Fibroblast of lung (primary cell): Measurements from ENCODE around the gene VGLL4. TPM values are rescaled to one million over a fixed set of nuclear protein-coding genes. Genes with fewer than 3 reads are reported as not detected.

Experiments used
- DNase-seq, 2 donors: peaks; one replicate each; pipeline versions ENCODE4 v3.0.0 to v3.0.0-alpha.2; 2010; ENCODE audit warnings: low read depth in 2 of 2
- H2AFZ ChIP-seq: 2 replicates; pipeline ENCODE4 v1.5.1; 2012; ENCODE audit warnings: low read length, control low read depth, inconsistent platforms
- H3K27ac ChIP-seq: 2 replicates; pipeline ENCODE4 v1.5.1; 2011; ENCODE audit warnings: low read length, control low read depth; ENCODE audit not compliant: insufficient read depth
- H3K27me3 ChIP-seq: 2 replicates; pipeline ENCODE4 v1.5.1; 2011; ENCODE audit warnings: mild to moderate bottlenecking, low read length; ENCODE audit not compliant: control insufficient read depth, insufficient read depth
- H3K36me3 ChIP-seq: 2 replicates; pipeline ENCODE4 v1.5.1; 2011; ENCODE audit warnings: low read length; ENCODE audit not compliant: control insufficient read depth, insufficient read depth
- H3K4me1 ChIP-seq: 2 replicates; pipeline ENCODE4 v1.5.1; 2011; ENCODE audit warnings: low read length; ENCODE audit not compliant: control insufficient read depth, insufficient read depth; ENCODE audit errors: extremely low read depth
- H3K4me2 ChIP-seq: 2 replicates; pipeline ENCODE4 v1.5.1; 2011; ENCODE audit warnings: low read length, control low read depth; ENCODE audit not compliant: insufficient read depth; ENCODE audit errors: extremely low read depth
- H3K4me3 ChIP-seq, 4 experiments: fragments of 200-600 bp in 1 of 4; sonication (generic) in 1 of 4; replicated peaks in 1 of 4; 2 replicates each; pipeline ENCODE4 v1.5.1; 2011 to 2016; ENCODE audit warnings: low read length in 4 of 4, low read depth in 3 of 4, mild to moderate bottlenecking in 3 of 4, control low read depth in 2 of 4, inconsistent platforms in 1 of 4, mixed read lengths in 1 of 4; ENCODE audit not compliant: insufficient read depth in 1 of 4; ENCODE audit errors: control extremely low read depth in 1 of 4
- H3K79me2 ChIP-seq: 2 replicates; pipeline ENCODE4 v1.5.1; 2012; ENCODE audit warnings: mild to moderate bottlenecking, low read length, inconsistent platforms; ENCODE audit not compliant: control insufficient read depth, insufficient read depth
- H3K9ac ChIP-seq: 2 replicates; pipeline ENCODE4 v1.5.1; 2011; ENCODE audit warnings: mild to moderate bottlenecking, low read length, control low read depth; ENCODE audit not compliant: insufficient read depth
- H3K9me3 ChIP-seq: 2 replicates; pipeline ENCODE4 v1.5.1; 2012; ENCODE audit warnings: low read depth, low read length; ENCODE audit not compliant: control insufficient read depth, insufficient read depth
- H4K20me1 ChIP-seq: 2 replicates; pipeline ENCODE4 v1.5.1; 2011; ENCODE audit warnings: low read length; ENCODE audit not compliant: control insufficient read depth, insufficient read depth; ENCODE audit errors: extremely low read depth
- CTCF ChIP-seq, 2 donors: IDR thresholded peaks in 1 of 2; conservative IDR thresholded peaks in 1 of 2; 1 replicate in 1 of 2; 2 replicates in 1 of 2; pipeline ENCODE4 v1.5.1; 2011 to 2012; ENCODE audit warnings: low read length in 2 of 2, control low read depth in 1 of 2, inconsistent platforms in 1 of 2, low read depth in 1 of 2, mild to moderate bottlenecking in 1 of 2
- EZH2 ChIP-seq: IDR thresholded peaks from 2 replicates; pipeline ENCODE4 v1.5.1; 2012; ENCODE audit warnings: low read length, control low read depth, mild to moderate bottlenecking; ENCODE audit errors: missing control alignments
- polyA plus RNA-seq, 2 donors: library from polyadenylated mRNA; depleted of rRNA in 1 of 2; stranded (reverse) in 1 of 2; unstranded in 1 of 2; fragments of >200 nt; gene quantifications; 2 replicates each; pipeline ENCODE4 v1.2.1, GENCODE V29; 2011 to 2012; ENCODE audit warnings: missing spikeins in 1 of 2
- total RNA-seq: library from RNA; depleted of rRNA; stranded (reverse); fragments of >200 nt; gene quantifications from 2 replicates; pipeline ENCODE4 v1.2.1, GENCODE V29; 2014

The VGLL4 gene
- total and polyA plus RNA-seq, 2 donors (not counting 1 experiment from before 2014, with no cell fraction given), result 18.4 to 34.7 TPM

DNA sequence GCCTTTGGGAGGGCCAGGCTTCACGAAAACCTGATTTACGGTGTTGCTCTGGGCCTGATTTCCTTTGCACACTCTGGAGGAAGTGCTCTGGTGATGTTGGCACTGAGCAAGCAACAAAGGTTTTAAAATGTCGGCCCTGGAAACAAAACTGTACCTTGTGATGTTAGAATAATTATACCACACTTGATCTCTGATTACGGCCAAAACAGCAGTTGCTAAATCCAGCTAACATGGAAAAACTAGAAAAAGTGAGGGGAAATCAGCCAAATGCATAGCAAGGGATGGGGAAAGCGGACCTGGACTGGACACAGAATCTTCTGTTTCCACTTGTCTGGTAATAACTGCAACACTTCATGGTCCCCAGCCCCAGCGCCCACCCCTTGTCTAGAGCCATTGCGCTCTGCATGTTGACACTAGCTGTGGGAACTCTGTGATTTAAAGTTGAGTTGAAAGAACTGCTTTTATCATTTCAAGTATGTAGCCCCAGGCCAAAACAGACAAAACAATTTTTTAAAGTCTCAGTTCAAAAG is 120.1 kb downstream of the VGLL4 start:
- H3K9ac ChIP-seq, result no peak overlapping the region
- no peaks in the 10 kb centered on the region for H4K20me1 ChIP-seq
- H3K79me2 ChIP-seq, result no peaks in the 10 kb centered on the region
- no peak overlapping the region for H3K4me2 ChIP-seq
- TF ChIP-seq CTCF (conservative IDR thresholded peaks at IDR 0.05 in 1 of 2, IDR thresholded peaks at IDR 0.05 in 1 of 2; ENCODE audit: low read depth in 1 of 2, low read length in 2 of 2) (no peak), EZH2 (no peak)
- no peak overlapping the region for H3K27ac ChIP-seq
- no peaks in the 10 kb centered on the region for H3K27me3 ChIP-seq
- no peak for DNase-seq
- H3K4me1 ChIP-seq, result no peaks in the 10 kb centered on the region
- no peak overlapping the region for H2AFZ ChIP-seq
- H3K36me3 ChIP-seq, result no peaks in the 10 kb centered on the region
- H3K9me3 ChIP-seq, result no peaks in the 10 kb centered on the region
- no peak overlapping the region for H3K4me3 ChIP-seq

DNA sequence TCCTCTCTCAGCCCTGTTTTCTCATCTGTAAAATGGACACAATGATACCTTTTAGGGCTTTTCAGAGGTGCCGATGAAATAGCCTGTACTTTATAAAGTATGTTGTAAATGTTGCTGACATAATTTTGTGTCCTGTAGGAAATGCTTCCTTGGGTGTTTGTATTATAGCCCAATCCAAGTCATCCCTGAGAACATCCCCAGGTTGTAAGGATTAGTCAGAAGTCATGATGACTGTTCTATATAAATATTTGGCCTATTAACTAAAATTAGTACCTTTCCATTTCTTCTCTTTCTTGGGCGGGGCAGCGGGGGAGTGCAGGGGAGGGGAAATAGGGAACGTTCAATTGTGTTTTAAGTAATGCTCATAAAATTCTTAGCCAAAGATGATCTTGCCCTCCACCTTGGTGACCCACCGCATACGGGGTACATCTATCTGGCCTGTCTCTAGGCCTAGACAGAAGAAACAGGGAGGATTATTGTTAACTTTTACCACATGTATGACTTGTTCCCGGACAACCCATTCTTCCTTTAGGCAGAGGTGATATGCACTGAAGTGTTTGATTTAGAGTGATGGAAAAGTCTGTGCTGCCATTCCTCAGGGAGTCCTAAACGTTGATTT is 120.7 kb downstream of the VGLL4 start:
- Histone ChIP-seq H3K27ac (no peak overlapping the region), H3K4me1 (no peaks in the 10 kb centered on the region), H3K27me3 (no peaks in the 10 kb centered on the region), H3K4me3 (no peak overlapping the region), H3K79me2 (no peaks in the 10 kb centered on the region), H3K36me3 (no peaks in the 10 kb centered on the region), H3K4me2 (no peak overlapping the region), H3K9me3 (no peaks in the 10 kb centered on the region), H4K20me1 (no peaks in the 10 kb centered on the region), H2AFZ (no peak overlapping the region), H3K9ac (no peak overlapping the region)
- TF ChIP-seq CTCF (conservative IDR thresholded peaks at IDR 0.05 in 1 of 2, IDR thresholded peaks at IDR 0.05 in 1 of 2; ENCODE audit: low read depth in 1 of 2, low read length in 2 of 2), result no peak
- TF ChIP-seq EZH2, result no peak
- no peak for DNase-seq

DNA sequence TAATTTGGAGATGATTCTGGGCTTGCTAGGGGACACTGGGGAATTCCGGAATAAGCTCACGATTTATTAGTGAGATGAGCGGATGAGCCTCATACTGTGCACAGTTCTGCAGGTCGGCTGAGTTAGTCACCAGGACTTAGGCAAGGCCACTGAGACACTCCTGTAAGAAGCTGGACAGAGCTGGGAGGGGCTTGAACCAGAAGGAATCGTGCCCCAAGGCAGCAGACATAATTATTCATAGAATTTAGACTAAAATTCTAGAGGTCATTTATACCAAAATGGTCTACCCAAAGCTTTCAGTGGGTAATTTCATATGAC is 121.4 kb downstream of the VGLL4 start:
- H3K4me3 ChIP-seq, result no peak overlapping the region
- no peaks in the 10 kb centered on the region for H4K20me1 ChIP-seq
- no peaks in the 10 kb centered on the region for H3K9me3 ChIP-seq
- H3K27me3 ChIP-seq, result no peaks in the 10 kb centered on the region
- H3K36me3 ChIP-seq, result no peaks in the 10 kb centered on the region
- no peaks in the 10 kb centered on the region for H3K4me1 ChIP-seq
- H3K9ac ChIP-seq, result no peak overlapping the region
- no peak for TF ChIP-seq CTCF (conservative IDR thresholded peaks at IDR 0.05 in 1 of 2, IDR thresholded peaks at IDR 0.05 in 1 of 2; ENCODE audit: low read depth in 1 of 2, low read length in 2 of 2)
- no peak for TF ChIP-seq EZH2
- peak in 1 of 2 donors; percentile 35 for DNase-seq
- H3K79me2 ChIP-seq, result no peaks in the 10 kb centered on the region
- no peak overlapping the region for H3K27ac ChIP-seq
- no peak overlapping the region for H2AFZ ChIP-seq
- no peak overlapping the region for H3K4me2 ChIP-seq
